H1 (cell line): ENCODE data around the gene RBCK1. TPM values are rescaled to one million over a fixed set of nuclear protein-coding genes. Genes with fewer than 3 reads are reported as not detected.

ENCODE experiments used
- CTCF ChIA-PET: fragments of 300-600 bp; sonication (Branson Sonifier 250); formaldehyde crosslinking; loops from one replicate; lab custom pipeline; 2021; ENCODE audit not compliant: partially characterized antibody; lab: Charles Lee
- POLR2A ChIA-PET: fragments of 300-600 bp; sonication (Branson Sonifier 250); formaldehyde crosslinking; loops from one replicate; lab custom pipeline; 2021; ENCODE audit warnings: inconsistent platforms; ENCODE audit not compliant: partially characterized antibody; lab: Charles Lee
- DNase-seq, 2 experiments: peaks; one replicate each; pipeline versions ENCODE4 v3.0.0 to v3.0.0-alpha.2; 2010 to 2022; ENCODE audit warnings: low spot score in 2 of 2, low read depth in 1 of 2, mixed read lengths in 1 of 2
- FAIRE-seq: peaks from 2 replicates; lab custom pipeline; 2011; peaks lifted over from hg19 to GRCh38; lab: Jason Lieb, UNC
- H2AFZ ChIP-seq: 2 replicates; pipeline ENCODE4 v1.8.1; 2012; ENCODE audit warnings: low read length, inconsistent platforms
- H2AK5ac ChIP-seq: 2 replicates; pipeline ENCODE4 v1.6.1; 2013; ENCODE audit warnings: low read depth, low read length
- H2BK120ac ChIP-seq: replicated peaks from 2 replicates; pipeline ENCODE3; 2013; ENCODE audit warnings: low read depth, low read length, inconsistent platforms
- H2BK12ac ChIP-seq: 2 replicates; pipeline ENCODE4 v1.6.1; 2013; ENCODE audit warnings: low read depth, low read length
- H2BK15ac ChIP-seq: 2 replicates; pipeline ENCODE4 v1.6.1; 2013; ENCODE audit warnings: low read length
- H2BK20ac ChIP-seq: 2 replicates; pipeline ENCODE4 v1.6.1; 2013; ENCODE audit warnings: low read length
- H2BK5ac ChIP-seq: 2 replicates; pipeline ENCODE4 v1.6.1; 2013; ENCODE audit warnings: low read depth, low read length
- H3K14ac ChIP-seq: 2 replicates; pipeline ENCODE4 v1.6.1; 2013; ENCODE audit warnings: inconsistent platforms; ENCODE audit not compliant: insufficient read length
- H3K18ac ChIP-seq: 2 replicates; pipeline ENCODE4 v1.6.1; 2013; ENCODE audit warnings: low read length; ENCODE audit errors: extremely low read depth
- H3K23ac ChIP-seq: 2 replicates; pipeline ENCODE4 v1.6.1; 2013; ENCODE audit warnings: inconsistent platforms; ENCODE audit not compliant: insufficient read length
- H3K23me2 ChIP-seq: 2 replicates; pipeline ENCODE4 v1.6.1; 2013; ENCODE audit warnings: low read depth, low read length
- H3K27ac ChIP-seq: 2 replicates; pipeline ENCODE4 v1.6.1; 2011; ENCODE audit warnings: low read depth, low read length, inconsistent platforms
- H3K27me3 ChIP-seq, 4 experiments: replicated peaks in 1 of 4; 1 replicate in 1 of 4; 2 replicates in 3 of 4; pipeline versions ENCODE4 v1.6.1 to v1.8.1; 2011 to 2013; ENCODE audit warnings: low read length in 3 of 4, mild to moderate bottlenecking in 3 of 4, inconsistent platforms in 2 of 4, mixed read lengths in 2 of 4, moderate library complexity in 1 of 4; ENCODE audit not compliant: control insufficient read depth in 3 of 4, insufficient read depth in 3 of 4; ENCODE audit errors: extremely low read depth in 1 of 4
- H3K36me3 ChIP-seq, 4 experiments: 2 replicates each; pipeline versions ENCODE4 v1.6.1 to v1.8.1; 2011 to 2013; ENCODE audit warnings: mild to moderate bottlenecking in 4 of 4, low read length in 3 of 4, moderate library complexity in 2 of 4, control low read depth in 1 of 4, inconsistent platforms in 1 of 4; ENCODE audit not compliant: insufficient read depth in 4 of 4, control insufficient read depth in 2 of 4
- H3K4ac ChIP-seq: replicated peaks from 2 replicates; pipeline ENCODE3; 2013; ENCODE audit warnings: low read length, low read depth, mixed read lengths, inconsistent platforms; ENCODE audit not compliant: insufficient read length
- H3K4me1 ChIP-seq, 4 experiments: replicated peaks in 1 of 4; 1 replicate in 1 of 4; 2 replicates in 3 of 4; pipeline versions ENCODE4 v1.6.1 to v1.8.1; 2011 to 2013; ENCODE audit warnings: low read length in 3 of 4, inconsistent platforms in 2 of 4, mixed read lengths in 1 of 4; ENCODE audit not compliant: insufficient read depth in 4 of 4, control insufficient read depth in 3 of 4
- H3K4me2 ChIP-seq, 2 experiments: 2 replicates each; pipeline versions ENCODE4 v1.6.1 to v1.8.1; 2011 to 2013; ENCODE audit warnings: low read depth in 2 of 2, low read length in 2 of 2, control low read depth in 1 of 2, inconsistent platforms in 1 of 2, mild to moderate bottlenecking in 1 of 2; ENCODE audit not compliant: insufficient read depth in 1 of 2
- H3K4me3 ChIP-seq, 4 experiments: fragments of 200-600, 300-600 bp in 1 of 4; sonication (generic), shearing (Covaris generic), sonication (Bioruptor Twin) in 1 of 4; 2 replicates each; pipeline versions ENCODE4 v1.5.1 to v1.8.1; 2011 to 2016; ENCODE audit warnings: low read length in 4 of 4, low read depth in 3 of 4, control low read depth in 2 of 4, inconsistent platforms in 2 of 4, mild to moderate bottlenecking in 2 of 4, mixed read lengths in 1 of 4, moderate library complexity in 1 of 4; ENCODE audit not compliant: insufficient read depth in 2 of 4; ENCODE audit errors: extremely low read depth in 1 of 4
- H3K56ac ChIP-seq: replicated peaks from 2 replicates; pipeline ENCODE3; 2013; ENCODE audit warnings: low read depth, mild to moderate bottlenecking, mixed read lengths, low read length, inconsistent platforms; ENCODE audit not compliant: insufficient read length
- H3K79me1 ChIP-seq: 2 replicates; pipeline ENCODE4 v1.6.1; 2013; ENCODE audit warnings: low read depth, low read length, control low read depth
- H3K79me2 ChIP-seq, 2 experiments: 2 replicates each; pipeline versions ENCODE4 v1.6.1 to v1.8.1; 2012 to 2013; ENCODE audit warnings: low read length in 2 of 2, mild to moderate bottlenecking in 2 of 2, inconsistent platforms in 1 of 2; ENCODE audit not compliant: insufficient read depth in 2 of 2, control insufficient read depth in 1 of 2
- H3K9ac ChIP-seq, 4 experiments: replicated peaks in 1 of 4; 1 replicate in 1 of 4; 2 replicates in 3 of 4; pipeline versions ENCODE4 v1.6.1 to v1.8.1; 2011 to 2013; ENCODE audit warnings: low read depth in 3 of 4, low read length in 3 of 4, control low read depth in 2 of 4, mild to moderate bottlenecking in 2 of 4, moderate library complexity in 2 of 4, inconsistent platforms in 1 of 4; ENCODE audit errors: extremely low read depth in 1 of 4
- H3K9me3 ChIP-seq, 2 experiments: 2 replicates each; pipeline versions ENCODE4 v1.6.1 to v1.8.1; 2012 to 2013; ENCODE audit warnings: mild to moderate bottlenecking in 2 of 2, moderate library complexity in 2 of 2, control low read depth in 1 of 2, inconsistent platforms in 1 of 2, low read depth in 1 of 2, low read length in 1 of 2, mixed read lengths in 1 of 2; ENCODE audit not compliant: insufficient read depth in 2 of 2
- H4K20me1 ChIP-seq, 2 experiments: replicated peaks in 1 of 2; 2 replicates each; pipeline versions ENCODE3 to v1.8.1; 2011 to 2013; ENCODE audit warnings: inconsistent platforms in 2 of 2, low read length in 2 of 2, mild to moderate bottlenecking in 1 of 2; ENCODE audit not compliant: insufficient read depth in 2 of 2, control insufficient read depth in 1 of 2
- H4K5ac ChIP-seq: 2 replicates; pipeline ENCODE4 v1.6.1; 2013; ENCODE audit warnings: low read length, low read depth, mixed read lengths, inconsistent platforms; ENCODE audit not compliant: insufficient read length
- H4K8ac ChIP-seq: 2 replicates; pipeline ENCODE4 v1.8.0; 2013; ENCODE audit warnings: mild to moderate bottlenecking, moderate library complexity, low read length, inconsistent platforms; ENCODE audit not compliant: insufficient read depth; ENCODE audit errors: extremely low read depth
- H4K91ac ChIP-seq: replicated peaks from 2 replicates; pipeline ENCODE3; 2013; ENCODE audit warnings: low read length, mixed read lengths, inconsistent platforms; ENCODE audit not compliant: insufficient read length
- CTBP2 ChIP-seq: IDR thresholded peaks from 2 replicates; pipeline ENCODE4 v1.7.0; 2011; ENCODE audit warnings: borderline replicate concordance, mild to moderate bottlenecking, moderate library complexity, mixed read lengths, low read length; ENCODE audit not compliant: insufficient read depth, insufficient read length
- CTCF ChIP-seq, 3 experiments: IDR thresholded peaks; 1 replicate in 2 of 3; 2 replicates in 1 of 3; pipeline versions ENCODE4 v1.5.1 to v1.6.1; 2011; ENCODE audit warnings: low read length in 3 of 3, mild to moderate bottlenecking in 3 of 3, inconsistent platforms in 2 of 3, low read depth in 1 of 3, moderate library complexity in 1 of 3; ENCODE audit not compliant: insufficient read depth in 1 of 3; ENCODE audit errors: control extremely low read depth in 1 of 3
- RAD21 ChIP-seq, 2 experiments: IDR thresholded peaks in 1 of 2; conservative IDR thresholded peaks in 1 of 2; 2 replicates each; pipeline ENCODE4 v1.6.1; 2011; ENCODE audit warnings: low read depth in 2 of 2, low read length in 2 of 2, improper control_type of control experiment in 1 of 2, inconsistent platforms in 1 of 2, mild to moderate bottlenecking in 1 of 2, moderate library complexity in 1 of 2
- SRF ChIP-seq: IDR thresholded peaks from 2 replicates; pipeline ENCODE4 v1.6.1; 2011; ENCODE audit warnings: mild to moderate bottlenecking, low read depth, low read length, moderate library complexity
- WGBS, 2 experiments: shearing (Covaris generic) in 1 of 2; methylation state at CpG; one replicate each; pipeline versions ENCODE4 v1.1.6 to v1.1.7; 2013 to 2015; ENCODE audit warnings: low lambda C conversion rate in 2 of 2, mixed read lengths in 2 of 2, inconsistent platforms in 1 of 2, low coverage in 1 of 2, missing lambda C conversion rate in 1 of 2; ENCODE audit not compliant: insufficient replicate concordance in 2 of 2, insufficient coverage in 1 of 2, insufficient read length in 1 of 2; ENCODE audit errors: extremely low coverage in 1 of 2, missing lambda C conversion rate in 1 of 2; 5-methylcytosine and 5-hydroxymethylcytosine counted together
- polyA plus RNA-seq, 7 experiments: library from polyadenylated mRNA; depleted of rRNA in 3 of 7; stranded (reverse) in 5 of 7; unstranded in 2 of 7; fragments of >200 nt in 5 of 7; fragments of 200-250 nt in 2 of 7; gene quantifications; 1 replicate in 5 of 7; 2 replicates in 1 of 7; 4 replicates in 1 of 7; pipeline versions ENCODE4 v1.2.1 to v1.2.3, GENCODE V29; 2011 to 2013; ENCODE audit warnings: missing spikeins in 2 of 7, mixed read lengths in 2 of 7
- total RNA-seq: library from RNA; stranded (reverse); fragmentation: NEBNext Ultra II Directional; extraction: Animal tissue kit (Norgen Biotek cat#: 25700); gene quantifications from 2 replicates; pipeline ENCODE4 v1.2.1, GENCODE V29; 2021

Gene RBCK1
- total and polyA plus RNA-seq, 2 of the 8 experiments (the other 6 are each of a cell fraction or from before 2014, with no cell fraction given): 43.1 to 54.7 TPM

GRCh38 chr20:478949-479429 lies 70.9 kb downstream of the RBCK1 start:
- ChIA-PET POLR2A (interaction anchor here (0.8 kb wide), 1 partner anchor 34 kb away, joined by 4 read pairs; no protein-coding TSS in a partner anchor), CTCF (interaction anchor here (0.8 to 5.3 kb wide), 15 partner anchors 8 to 258 kb away, joined by 3 to 36 read pairs (median 5); no protein-coding TSS in a partner anchor)
- H4K5ac ChIP-seq: no peak overlapping the region
- H3K4me1 ChIP-seq: no peaks in the 10 kb centered on the region
- H2BK20ac ChIP-seq: no peak overlapping the region
- no peaks in the 10 kb centered on the region for H3K9me3 ChIP-seq
- no peak overlapping the region for H2AK5ac ChIP-seq
- no peaks in the 10 kb centered on the region for H3K27me3 ChIP-seq
- no peak overlapping the region for H3K9ac ChIP-seq
- no peaks in the 10 kb centered on the region for H3K23me2 ChIP-seq
- H2BK5ac ChIP-seq: no peak overlapping the region
- H3K14ac ChIP-seq: no peak overlapping the region
- 94% methylated on average over 3 of the region's 3 CpGs; no CpG with 5 or more reads in 1 of the 2 experiments for WGBS, 2 experiments
- TF ChIP-seq CTBP2 (no peak), RAD21 (IDR thresholded peaks at IDR 0.05 in 1 of 2, conservative IDR thresholded peaks at IDR 0.05 in 1 of 2; ENCODE audit: low read depth in 2 of 2, low read length in 2 of 2) (peak; percentile 50 to 60), SRF (no peak), CTCF (IDR thresholded peaks at IDR 0.05; ENCODE audit: control extremely low read depth in 1 of 3, insufficient read depth in 1 of 3, low read depth in 1 of 3, low read length in 3 of 3) (peak in 2 of 3 experiments; percentile 43 to 51; a peak in 2 of 4 replicates)
- H3K79me2 ChIP-seq: no peaks in the 10 kb centered on the region
- H2BK120ac ChIP-seq: no peak overlapping the region
- no peak overlapping the region for H3K4ac ChIP-seq
- H4K91ac ChIP-seq: no peak overlapping the region
- H3K4me3 ChIP-seq: no peak overlapping the region
- H3K56ac ChIP-seq: no peak overlapping the region
- no peak overlapping the region for H2AFZ ChIP-seq
- FAIRE-seq (peak; percentile 91), DNase-seq (no peak)
- H3K18ac ChIP-seq: no peak overlapping the region
- no peak overlapping the region for H2BK15ac ChIP-seq
- no peak overlapping the region for H2BK12ac ChIP-seq
- H3K27ac ChIP-seq: no peak overlapping the region
- peaks cover 0 to 2% of the 10 kb centered on the region in 2 experiments for H4K20me1 ChIP-seq
- no peak overlapping the region for H3K23ac ChIP-seq
- H3K4me2 ChIP-seq: no peak overlapping the region
- peaks cover 12 to 47% (median 29%) of the 10 kb centered on the region in 4 experiments for H3K36me3 ChIP-seq
- no peak overlapping the region for H4K8ac ChIP-seq
- no peaks in the 10 kb centered on the region for H3K79me1 ChIP-seq
